HT-29 (cell line): ENCODE measurements around the gene GRIK2. TPM values are rescaled to one million over a fixed set of nuclear protein-coding genes. Genes with fewer than 3 reads are reported as not detected.

Experiments used
- DNase-seq: peaks from one replicate; pipeline ENCODE4 v3.0.0-alpha.2; 2015; ENCODE audit warnings: low spot score
- total RNA-seq: library from RNA; depleted of rRNA; stranded (reverse); fragments of >200 nt; shearing (Covaris generic); gene quantifications from 2 replicates; pipeline ENCODE4 v1.2.3, GENCODE V29; 2014

Gene GRIK2
- total RNA-seq, 1 experiment from 2014 or later, result not detected

DNA sequence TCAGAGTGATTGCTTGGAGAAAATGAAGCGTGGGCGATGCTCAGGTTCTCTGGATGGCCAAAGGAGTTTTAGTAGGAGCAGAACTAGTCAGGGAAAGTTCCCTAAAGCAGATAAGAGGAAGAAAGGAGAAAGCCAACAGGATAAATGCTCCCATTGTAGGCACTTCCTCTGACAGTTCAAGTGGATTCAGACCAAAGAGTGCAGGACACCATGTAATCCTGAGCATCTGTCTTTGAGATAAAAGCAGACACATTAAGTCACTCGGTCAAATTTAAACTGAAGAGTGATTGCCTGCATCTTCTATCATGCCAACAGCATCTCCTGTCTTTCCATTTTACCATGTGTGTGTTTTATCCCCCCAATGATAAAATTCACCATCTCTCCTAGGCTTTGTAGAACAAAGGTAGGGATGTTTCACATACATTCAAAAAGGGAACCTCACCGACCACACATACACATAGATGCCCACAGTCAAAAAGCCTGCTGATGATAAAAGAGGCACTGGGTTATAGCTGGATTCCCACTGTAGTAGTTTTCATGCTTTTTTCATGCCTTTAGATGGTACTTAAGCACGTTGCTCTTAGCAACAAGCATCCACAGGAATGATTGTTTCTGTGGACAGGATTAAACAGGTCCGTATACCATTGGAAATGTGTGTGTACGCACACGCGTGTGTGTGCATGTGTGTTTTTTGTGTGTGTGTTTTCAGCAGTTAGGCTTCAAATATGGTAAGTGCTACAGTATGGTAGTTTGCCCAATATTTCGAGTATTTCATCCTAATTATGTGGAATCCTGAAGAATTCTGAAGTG is 7.0 kb downstream of the GRIK2 start:
- no peak for DNase-seq

GRCh38 chr6:101401171-101401570 is 7.7 kb downstream of the GRIK2 start:
- DNase-seq, result no peak

DNA sequence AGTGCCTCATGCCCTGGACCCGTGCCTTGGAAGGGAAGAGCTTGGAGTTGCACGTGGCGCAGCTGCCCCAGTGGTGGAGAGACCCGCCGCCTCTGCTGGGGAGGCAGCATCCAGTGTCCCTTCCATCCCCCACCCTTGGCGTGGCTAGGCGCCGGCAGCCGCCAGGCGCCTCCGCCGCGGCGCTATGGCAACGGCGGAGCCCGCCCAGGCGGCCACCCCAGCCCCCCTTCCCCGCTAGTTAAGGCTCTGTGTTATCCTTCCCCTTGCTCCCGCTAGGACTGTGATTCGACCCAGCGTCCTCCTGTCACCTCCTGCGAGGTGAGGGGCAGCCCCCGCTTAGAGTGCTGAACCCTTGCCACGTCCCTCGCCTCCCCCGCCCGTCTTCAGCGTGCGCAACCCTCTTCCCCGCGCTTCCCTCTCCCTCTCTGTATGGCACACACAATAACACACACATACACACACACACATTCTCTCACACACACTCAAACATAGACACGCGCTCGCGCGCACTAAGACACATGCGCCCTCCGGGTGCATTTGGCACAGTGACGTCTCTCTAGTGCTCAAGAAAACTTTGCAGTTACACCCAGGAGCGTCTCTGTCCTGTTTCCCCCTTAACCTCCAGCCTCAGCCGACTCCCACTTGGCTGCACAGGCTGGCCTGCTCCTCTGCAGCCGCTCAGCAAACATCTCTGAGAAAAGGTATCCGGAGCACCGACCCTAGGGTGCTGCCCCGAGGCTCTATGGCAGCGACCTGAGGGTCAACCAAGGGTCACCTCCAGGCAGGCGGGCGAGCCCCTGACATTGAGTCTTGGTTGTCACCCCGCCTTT is 8.5 kb downstream of the GRIK2 start:
- DNase-seq, result no peak

DNA sequence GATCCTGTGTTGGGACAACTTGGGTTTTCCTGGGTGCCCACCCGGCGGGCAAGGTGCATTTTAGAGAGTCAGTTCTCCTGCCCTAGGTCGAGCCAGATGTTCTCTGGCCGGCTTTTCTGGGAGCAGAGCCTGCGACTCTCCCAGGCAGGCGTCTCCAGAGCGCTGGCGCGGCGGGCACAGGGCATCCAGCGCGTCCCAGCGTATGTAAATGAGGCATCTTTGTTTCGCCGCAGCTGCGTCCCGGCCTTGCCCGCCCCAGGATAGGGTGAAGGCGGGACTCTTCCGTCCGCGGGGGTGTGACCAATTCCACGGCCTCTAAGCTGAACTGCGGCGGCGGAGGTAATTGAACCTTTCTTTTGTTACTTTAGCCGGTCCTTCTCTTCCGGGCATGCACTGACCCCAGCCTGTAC is 9.1 kb downstream of the GRIK2 start:
- no peak for DNase-seq

DNA sequence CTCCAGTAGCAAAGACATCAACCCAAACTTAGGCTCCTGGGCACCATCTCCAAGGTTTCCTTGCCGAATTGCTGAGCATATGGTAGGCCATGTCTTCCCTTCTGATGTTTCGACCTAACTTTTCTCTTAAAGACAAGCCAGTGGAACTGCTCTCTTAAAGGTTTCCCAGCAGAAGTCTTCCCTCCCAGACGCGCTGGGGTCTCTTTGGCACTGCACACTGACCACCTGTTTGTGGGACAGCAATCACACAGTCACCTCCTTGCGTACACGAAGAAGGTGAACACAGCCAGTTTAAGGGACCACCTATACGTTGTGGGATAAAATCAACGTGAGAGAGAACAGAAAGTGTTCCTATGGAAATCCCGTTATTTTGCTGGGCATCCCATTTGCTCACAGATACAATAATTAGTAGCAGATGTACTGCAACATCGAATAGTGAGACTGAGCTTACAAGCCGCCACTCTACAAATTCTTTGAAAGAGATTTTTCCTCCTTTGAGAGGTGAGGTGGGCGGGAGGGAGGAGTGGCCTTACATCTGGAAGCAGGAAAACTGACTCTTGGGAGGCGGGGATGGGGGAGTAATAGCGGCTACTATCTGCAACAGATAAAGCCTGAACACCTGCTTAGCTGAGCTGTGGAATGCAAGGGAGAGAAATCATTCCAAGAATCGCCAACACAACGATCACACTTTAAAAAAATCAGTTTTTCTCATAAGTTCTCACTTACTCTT is 9.9 kb downstream of the GRIK2 start:
- no peak for DNase-seq

DNA sequence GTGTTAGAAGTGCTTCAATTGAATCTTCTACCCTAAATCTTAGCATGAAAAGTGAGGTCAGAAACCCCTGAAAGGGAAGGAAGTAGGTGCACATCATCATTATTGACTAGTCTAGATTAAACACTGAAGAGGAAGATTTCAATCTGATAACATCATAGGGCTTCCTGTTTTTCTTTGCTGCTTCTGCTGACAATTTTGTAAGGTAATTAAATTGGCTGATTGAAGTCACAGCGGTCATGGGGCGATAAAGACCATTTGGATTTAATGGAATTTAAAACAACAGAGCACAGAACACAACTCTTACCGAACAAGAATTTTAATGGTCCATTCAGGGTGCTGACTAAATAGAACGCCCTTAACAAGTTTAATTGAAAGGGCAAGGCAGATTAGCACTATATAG is 11.3 kb downstream of the GRIK2 start:
- no peak for DNase-seq

DNA sequence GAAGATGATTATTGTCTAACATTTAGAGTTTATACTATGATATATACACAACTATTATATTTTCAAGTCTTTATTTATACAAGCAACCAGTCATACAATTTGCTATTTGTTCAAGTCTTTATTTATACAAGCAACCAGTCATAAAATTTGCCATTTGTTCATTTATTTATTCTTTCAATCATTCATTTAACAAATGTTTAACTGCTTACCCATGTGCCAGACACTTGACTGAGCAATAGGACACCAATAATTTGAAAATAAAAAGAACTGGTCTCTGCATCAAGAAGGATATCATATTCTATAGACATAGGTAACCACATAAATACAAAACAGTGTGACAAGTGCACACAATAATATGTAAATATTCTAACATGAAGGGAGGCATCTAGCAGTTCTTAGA is 20.3 kb downstream of the GRIK2 start:
- no peak for DNase-seq

DNA sequence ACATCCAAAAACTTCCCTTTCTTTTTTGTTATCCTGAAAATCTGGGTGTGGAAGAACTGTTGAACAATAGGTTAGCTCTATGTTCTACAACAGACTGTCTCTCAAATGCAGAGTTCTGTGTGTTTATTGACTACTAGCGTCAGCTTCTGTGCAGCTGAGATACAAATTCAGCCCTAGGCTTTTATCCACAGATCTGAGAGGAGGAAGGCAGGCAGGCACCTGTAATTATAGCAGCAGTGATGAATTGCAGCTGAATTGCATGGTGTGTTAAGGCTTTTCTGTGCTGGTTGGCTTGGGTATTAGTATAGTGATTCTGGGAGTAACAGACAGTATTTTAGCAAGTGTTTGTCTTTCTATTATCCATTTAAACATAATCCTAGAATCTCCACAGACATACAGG is 24.4 kb downstream of the GRIK2 start:
- DNase-seq, result no peak

DNA sequence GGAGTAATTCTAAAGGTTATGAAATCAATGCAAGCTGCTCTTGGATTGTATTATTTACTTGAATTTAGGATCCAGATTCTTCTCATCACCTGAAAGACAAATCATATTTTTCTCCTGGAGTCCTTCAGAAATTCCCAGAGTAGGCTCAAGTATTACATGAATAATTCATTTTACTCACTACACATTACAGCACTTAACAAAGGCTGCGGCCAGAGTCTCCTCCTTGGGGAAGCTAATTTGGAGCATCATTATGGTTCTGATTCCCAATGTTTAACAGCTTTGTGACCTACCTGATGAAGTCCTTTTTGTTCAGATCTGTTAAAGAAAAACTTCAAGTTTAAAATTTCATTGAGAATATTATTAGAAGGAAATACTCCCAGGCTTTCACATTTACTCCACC is 28.7 kb downstream of the GRIK2 start:
- DNase-seq, result no peak

- DNase-seq, result no peak
These were observed 29.3 kb downstream of the GRIK2 start for GRCh38 chr6:101422811-101423210.

DNA sequence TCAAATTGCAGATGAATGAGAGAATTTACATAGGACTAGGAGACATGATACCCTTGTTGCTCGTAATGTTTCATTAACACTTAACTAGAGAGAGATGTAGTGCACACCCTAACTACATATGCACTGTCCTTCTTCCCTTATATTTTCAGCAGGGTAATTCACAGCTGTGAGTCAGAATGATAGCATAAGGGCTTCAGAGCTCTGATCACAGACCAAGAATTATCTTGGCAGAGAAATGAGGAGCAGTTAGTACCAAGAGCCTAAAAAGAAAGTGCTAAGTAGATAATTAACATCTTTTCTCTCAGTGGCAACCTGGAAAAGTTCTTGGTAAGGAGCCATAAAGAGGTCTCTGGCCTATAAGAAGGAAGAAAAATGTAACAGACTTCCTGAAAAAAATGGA is 35.8 kb downstream of the GRIK2 start:
- no peak for DNase-seq

DNA sequence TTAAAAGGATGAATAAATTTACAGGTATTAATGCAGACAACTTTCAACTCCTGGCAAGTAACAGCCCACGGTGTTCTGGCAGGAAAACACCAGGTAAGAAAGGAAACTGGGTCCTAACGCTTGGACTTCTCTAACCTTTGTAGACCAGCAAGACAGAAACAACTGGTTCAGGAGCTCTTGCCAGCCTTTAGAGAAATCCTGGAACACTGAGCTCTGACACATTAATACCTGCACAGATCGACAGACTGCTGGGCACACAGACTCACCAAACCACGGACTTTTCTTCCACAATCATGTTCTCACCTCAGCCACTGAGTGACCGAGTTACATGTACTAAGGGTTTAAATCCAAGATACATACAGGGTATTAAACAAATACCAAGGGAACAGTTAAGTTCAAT is 36.3 kb downstream of the GRIK2 start:
- no peak for DNase-seq

- no peak for DNase-seq
These were observed 39.6 kb downstream of the GRIK2 start for GRCh38 chr6:101433141-101433540.

- DNase-seq, result no peak
These were observed 41.1 kb downstream of the GRIK2 start for GRCh38 chr6:101434601-101435000.

DNA sequence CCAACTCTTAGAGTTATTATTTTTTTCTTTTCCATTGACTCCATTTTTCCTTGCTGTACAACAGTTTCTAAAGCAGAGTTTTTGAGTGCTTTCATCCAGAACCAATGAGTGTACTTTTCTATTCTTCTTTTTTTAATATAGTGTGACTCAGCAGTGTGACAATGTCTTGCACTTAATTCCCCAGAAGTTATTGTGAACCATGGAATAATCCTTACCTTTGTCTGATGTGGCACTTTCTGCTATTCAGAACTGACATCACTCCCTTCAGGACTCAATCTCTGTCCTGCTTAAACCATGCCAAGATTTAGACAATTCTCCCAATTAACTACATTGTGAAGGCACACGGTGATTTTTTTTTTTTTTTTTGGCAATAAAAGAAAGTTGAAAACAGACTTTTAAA is 41.5 kb downstream of the GRIK2 start:
- no peak for DNase-seq

GRCh38 chr6:101439790-101440189 is 46.3 kb downstream of the GRIK2 start:
- DNase-seq, result no peak

- no peak for DNase-seq
These were observed 49.8 kb downstream of the GRIK2 start for GRCh38 chr6:101443315-101443714.

DNA sequence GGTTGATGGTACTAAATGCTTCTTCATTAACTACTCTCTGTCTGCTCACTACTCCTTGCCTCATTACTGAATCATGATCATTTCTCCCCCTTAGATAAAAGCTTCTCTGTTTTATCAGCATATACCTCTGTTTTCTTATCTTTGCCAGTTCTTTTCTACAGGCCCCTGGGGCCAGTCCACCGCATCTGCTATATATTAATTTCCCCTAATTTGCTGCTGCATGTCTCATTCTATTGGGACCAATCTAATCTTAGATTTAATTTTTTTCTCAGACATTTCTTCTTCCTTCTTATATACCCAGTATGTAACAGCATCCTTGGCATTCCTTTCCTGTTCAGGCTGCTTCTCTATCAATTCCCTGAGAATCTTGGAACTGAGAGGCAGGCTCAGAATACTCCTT is 51.2 kb downstream of the GRIK2 start:
- DNase-seq, result no peak

DNA sequence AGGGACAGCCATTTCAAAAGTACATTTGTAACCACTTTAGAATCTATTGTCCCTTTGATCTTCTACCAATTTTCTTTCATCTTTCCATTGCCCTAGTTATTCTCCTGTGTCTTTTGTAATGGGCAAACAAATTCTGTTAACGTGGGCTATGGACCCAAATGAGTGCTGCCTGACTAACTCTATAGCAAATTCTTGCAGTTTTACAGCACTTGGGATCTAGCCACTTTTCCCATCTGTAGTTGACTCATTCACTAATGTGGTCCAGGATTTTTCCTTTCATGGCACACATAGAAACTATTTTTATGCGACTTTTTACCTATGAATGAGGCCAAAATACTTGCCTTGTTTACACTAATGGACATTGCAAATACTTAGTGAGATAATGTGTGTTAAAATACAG is 52.0 kb downstream of the GRIK2 start:
- no peak for DNase-seq

DNA sequence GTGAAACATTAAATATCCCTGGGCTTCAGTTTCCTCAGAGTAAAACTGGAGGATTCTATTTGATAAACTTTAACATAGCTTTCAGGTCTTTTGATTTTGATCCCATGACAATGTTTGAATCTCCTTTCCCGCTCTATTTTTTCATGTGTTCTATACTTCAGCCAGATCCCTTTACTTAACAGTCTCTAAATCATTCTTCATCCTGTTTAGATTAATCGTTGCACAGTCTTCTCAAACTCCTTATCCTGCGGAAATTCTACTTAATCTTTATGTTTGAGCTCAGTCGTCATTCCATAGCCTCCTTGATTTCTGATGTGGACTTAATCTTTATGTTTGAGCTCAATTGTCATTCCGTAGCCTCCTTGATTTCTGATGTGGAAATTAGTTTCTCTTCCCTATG is 57.4 kb downstream of the GRIK2 start:
- DNase-seq, result no peak

- no peak for DNase-seq
These were observed 58.5 kb downstream of the GRIK2 start for GRCh38 chr6:101451981-101452380.

- no peak for DNase-seq
These were observed 59.7 kb downstream of the GRIK2 start for GRCh38 chr6:101453221-101453620.
